SK-N-SH (cell line): ENCODE measurements around the gene ZSWIM1.

Experiments
- EZH2phosphoT487 ChIP-seq: fragments of 200-600 bp; sonication (generic); IDR thresholded peaks from 2 replicates; pipeline ENCODE4 v1.6.1; 2017; ENCODE audit warnings: low read depth, mixed run types, mild to moderate bottlenecking, antibody characterized with exemption, moderate library complexity, borderline replicate concordance
- FOSL2 ChIP-seq: IDR thresholded peaks from 2 replicates; pipeline ENCODE4 v1.4.0; 2012; ENCODE audit warnings: low read depth, mild to moderate bottlenecking, moderate library complexity, borderline replicate concordance
- GATA2 ChIP-seq: sonication (generic); formaldehyde crosslinking; IDR thresholded peaks from 2 replicates; pipeline ENCODE4 v1.5.0; 2020; ENCODE audit warnings: mild to moderate bottlenecking, missing genetic modification reagents
- JUND ChIP-seq: IDR thresholded peaks from 2 replicates; pipeline ENCODE4 v1.4.0; 2012
- NRF1 ChIP-seq: IDR thresholded peaks from 2 replicates; pipeline ENCODE4 v1.6.1; 2012; ENCODE audit warnings: low read depth, mild to moderate bottlenecking, low read length
- POLR2AphosphoS5 ChIP-seq: IDR thresholded peaks from 2 replicates; pipeline ENCODE4 v1.6.1; 2012; ENCODE audit warnings: low read depth, low read length
- RXRA ChIP-seq: IDR thresholded peaks from 2 replicates; pipeline ENCODE4 v1.4.0; 2012; ENCODE audit warnings: low read depth, mild to moderate bottlenecking, borderline replicate concordance
- SIN3A ChIP-seq: IDR thresholded peaks from 2 replicates; pipeline ENCODE4 v1.6.1; 2012; ENCODE audit warnings: low read depth, mild to moderate bottlenecking, low read length, moderate library complexity, borderline replicate concordance
- SMC3 ChIP-seq: IDR thresholded peaks from 2 replicates; pipeline ENCODE4 v1.6.1; 2012; ENCODE audit warnings: low read depth, low read length, improper control_type of control experiment
- YY1 ChIP-seq: IDR thresholded peaks from 2 replicates; pipeline ENCODE4 v1.4.0; 2012; ENCODE audit warnings: low read depth, mild to moderate bottlenecking
- TF ChIP-seq, protein P1 (sequence below): fragments of 200-600 bp; sonication (generic); IDR thresholded peaks from 2 replicates; pipeline ENCODE4 v1.6.1; 2017; ENCODE audit warnings: antibody characterized with exemption, mild to moderate bottlenecking, moderate library complexity
- TF ChIP-seq, protein P2 (sequence below): fragments of 150-350 bp; IDR thresholded peaks from 2 replicates; pipeline ENCODE4 v1.6.1; 2017; ENCODE audit warnings: antibody characterized with exemption, low read length, low read depth, borderline replicate concordance

DNA sequence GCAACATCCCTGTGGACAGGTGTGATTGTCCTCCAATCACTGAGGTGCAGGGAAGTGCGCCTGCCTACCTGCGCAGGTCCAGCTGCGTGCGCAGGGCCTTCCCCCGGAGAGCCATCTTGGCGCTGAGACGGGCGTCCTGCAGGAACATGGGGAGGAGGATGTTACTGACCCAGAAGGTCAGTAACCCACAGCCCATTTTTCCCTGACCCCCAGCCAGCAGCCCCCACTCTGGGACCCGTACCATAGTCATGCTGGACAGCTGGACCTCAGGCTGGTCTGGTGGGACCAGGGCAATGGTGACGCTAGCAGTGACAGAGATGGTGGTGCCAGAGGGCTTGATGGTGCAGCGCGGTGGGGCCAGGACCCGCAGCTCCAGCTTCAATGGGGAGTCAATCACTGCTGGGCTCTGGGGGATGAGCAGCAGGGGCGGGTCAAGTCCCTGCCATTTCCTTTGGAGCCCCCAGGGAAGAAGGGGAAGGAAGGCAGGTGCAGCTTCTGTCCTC lies 21.2 kb downstream of the ZSWIM1 start:
- TF ChIP-seq, protein P1, sequence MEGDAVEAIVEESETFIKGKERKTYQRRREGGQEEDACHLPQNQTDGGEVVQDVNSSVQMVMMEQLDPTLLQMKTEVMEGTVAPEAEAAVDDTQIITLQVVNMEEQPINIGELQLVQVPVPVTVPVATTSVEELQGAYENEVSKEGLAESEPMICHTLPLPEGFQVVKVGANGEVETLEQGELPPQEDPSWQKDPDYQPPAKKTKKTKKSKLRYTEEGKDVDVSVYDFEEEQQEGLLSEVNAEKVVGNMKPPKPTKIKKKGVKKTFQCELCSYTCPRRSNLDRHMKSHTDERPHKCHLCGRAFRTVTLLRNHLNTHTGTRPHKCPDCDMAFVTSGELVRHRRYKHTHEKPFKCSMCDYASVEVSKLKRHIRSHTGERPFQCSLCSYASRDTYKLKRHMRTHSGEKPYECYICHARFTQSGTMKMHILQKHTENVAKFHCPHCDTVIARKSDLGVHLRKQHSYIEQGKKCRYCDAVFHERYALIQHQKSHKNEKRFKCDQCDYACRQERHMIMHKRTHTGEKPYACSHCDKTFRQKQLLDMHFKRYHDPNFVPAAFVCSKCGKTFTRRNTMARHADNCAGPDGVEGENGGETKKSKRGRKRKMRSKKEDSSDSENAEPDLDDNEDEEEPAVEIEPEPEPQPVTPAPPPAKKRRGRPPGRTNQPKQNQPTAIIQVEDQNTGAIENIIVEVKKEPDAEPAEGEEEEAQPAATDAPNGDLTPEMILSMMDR, result no peak
- TF ChIP-seq SMC3 (no peak), POLR2AphosphoS5 (no peak), SIN3A (no peak), JUND (no peak), EZH2phosphoT487 (no peak), FOSL2 (no peak), YY1 (no peak), GATA2 (no peak), NRF1 (no peak), RXRA (no peak)
- TF ChIP-seq, protein P2, sequence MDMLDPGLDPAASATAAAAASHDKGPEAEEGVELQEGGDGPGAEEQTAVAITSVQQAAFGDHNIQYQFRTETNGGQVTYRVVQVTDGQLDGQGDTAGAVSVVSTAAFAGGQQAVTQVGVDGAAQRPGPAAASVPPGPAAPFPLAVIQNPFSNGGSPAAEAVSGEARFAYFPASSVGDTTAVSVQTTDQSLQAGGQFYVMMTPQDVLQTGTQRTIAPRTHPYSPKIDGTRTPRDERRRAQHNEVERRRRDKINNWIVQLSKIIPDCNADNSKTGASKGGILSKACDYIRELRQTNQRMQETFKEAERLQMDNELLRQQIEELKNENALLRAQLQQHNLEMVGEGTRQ, result no peak
